ENCODE measurements around the gene CDR2. TPM values are rescaled to one million over a fixed set of nuclear protein-coding genes. Genes with fewer than 3 reads are reported as not detected.
"Not testable (repeated sequence)": the region's sequence is repeated elsewhere in the genome, so short reads cannot be mapped to it uniquely, and the experiment has no call there.

Gene CDR2
- total RNA-seq, 2 donors from 2014 or later, result 22.2 to 27.6 TPM

DNA sequence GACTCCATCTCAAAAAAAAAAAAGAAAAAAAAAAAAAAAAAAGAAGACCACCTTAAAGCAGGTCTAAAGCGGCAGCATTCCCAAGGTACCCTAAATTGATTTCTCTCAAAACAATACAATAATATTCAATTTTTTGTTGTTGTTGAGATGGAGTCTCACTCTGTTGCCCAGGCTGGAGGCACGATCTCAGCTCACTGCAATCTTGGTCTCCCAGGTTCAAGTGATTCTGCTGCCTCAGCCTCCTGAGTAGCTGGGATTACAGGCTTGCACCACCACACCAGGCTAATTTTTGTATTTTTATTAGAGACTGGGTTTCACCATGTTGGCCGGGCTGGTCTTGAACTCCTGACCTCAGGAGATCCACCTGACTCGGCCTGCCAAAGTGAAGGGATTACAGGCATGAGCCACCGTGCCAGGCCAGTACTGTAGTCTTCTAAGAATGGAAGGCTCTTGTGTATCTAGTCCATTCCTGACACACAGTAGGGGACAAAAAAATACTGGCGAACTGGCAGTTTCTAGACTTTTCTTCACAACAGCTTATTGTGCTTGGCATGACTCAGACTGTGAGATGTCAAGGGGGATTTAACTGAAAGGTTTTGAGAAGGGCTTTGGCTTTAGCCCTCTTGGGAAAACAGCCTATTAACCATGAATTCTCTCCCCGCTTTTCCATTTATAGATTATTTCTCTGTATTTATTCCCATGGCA, 17.3 kb downstream of the CDR2 start:
- intact Hi-C loops (cut with DNase I, micrococcal nuclease), result no loop called here
- DNase-seq, result no peak
- no peak for ATAC-seq

DNA sequence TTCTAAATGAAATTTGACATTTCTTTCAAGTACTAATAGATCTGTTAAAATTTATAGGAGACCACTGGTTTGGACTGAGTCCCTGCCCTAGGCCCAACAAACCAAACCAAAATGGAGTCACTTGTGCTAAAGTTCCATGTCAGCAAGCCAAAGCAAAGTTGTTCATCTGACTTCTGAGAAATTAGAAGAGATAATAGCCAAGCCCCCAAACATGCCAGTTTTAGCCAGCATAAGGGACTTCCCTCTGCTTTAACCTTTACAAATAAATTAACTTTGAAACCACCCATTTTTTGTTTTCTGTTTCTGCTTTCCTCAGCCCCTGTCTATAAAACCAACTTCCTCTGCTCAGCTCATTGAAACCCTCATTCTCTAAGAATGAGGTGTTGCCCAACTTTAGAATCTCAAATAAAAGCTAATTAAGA, 18.9 kb downstream of the CDR2 start:
- DNase-seq (no peak), ATAC-seq (no peak)
- intact Hi-C loops (cut with DNase I, micrococcal nuclease), result no loop called here

DNA sequence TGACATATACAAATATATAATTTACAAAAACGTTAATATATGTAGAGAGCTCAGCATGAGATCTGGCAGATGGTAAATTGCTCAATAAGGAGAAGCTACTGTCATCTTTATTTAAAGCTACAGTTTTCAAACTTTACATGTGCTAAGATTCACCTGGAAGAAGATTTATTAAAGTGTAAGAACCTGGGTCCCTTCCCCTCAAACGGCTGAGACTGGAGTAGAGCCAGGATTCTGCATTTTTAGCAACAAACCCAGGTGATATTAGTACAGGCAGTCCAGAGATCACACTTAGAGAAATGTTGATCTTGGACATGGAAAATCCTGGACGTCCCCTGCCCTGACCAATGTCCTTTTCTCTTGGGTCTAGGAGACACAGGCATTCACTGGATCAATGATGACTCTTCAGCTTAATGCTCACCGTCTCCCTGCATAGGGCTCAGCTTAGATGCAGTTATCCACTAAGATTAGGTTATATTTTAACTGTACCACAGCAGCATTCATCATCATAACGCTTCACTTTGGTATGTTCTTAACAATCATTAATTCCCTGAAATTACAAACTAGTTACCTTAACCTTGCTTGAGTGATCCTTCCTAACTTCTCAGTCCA, 20.4 kb downstream of the CDR2 start:
- no peak for DNase-seq
- intact Hi-C loops (cut with DNase I, micrococcal nuclease), result no loop called here
- ATAC-seq, result peak; percentile 9

DNA sequence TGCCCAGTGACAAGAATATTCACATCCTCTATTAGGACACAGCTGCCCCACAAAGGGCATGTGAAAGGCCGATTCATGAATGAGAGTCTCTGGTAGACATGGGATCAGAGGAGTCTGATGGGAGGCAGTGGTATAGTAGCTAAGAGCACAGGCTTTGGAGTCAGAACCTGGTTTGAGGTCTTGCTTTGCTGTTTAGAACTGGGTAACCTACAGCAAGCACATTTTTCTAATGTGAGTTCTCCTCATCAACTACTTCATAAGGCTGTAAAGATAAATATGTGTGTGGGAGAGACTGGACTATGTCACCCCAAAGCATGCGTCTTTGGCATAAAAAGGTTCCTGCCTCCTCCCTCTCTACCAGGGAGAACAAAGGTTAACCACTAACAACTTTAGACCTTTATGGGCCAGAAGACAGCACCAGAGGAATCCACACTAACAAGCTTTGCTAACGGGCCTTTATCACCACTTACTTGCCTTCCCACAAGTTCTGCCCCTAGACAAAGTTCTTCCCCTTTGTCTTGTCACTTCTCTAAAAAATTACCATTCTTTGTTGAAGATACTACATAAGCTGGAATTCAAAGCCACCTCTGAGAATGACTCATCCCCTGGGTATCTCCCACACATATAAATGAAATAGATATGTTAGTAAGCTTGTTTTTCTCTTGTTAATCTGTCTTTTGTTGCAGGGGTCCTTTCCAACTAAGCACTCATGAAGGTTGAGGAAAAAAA, 21.1 kb downstream of the CDR2 start:
- intact Hi-C loops (cut with DNase I, micrococcal nuclease), result no loop called here
- no peak for DNase-seq
- ATAC-seq, result peak; percentile 98

DNA sequence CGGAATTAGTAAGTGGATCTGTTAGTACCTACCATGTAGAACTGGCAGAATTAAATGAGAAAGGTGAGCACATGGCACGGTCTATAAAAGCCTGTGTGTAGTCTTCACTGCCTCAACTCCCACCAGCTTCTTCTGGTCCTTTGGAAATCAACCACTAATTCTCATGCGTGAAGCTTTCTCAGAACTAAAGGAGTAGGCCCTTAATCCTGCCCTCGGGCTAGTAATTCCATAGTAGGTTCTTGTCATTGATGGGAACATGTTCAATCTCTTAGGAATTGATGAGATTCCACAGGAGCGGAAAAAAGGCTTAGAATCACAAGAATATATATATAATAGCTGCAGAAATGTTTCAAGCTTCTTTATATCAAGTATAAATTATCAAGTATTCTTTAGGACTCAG, 21.7 kb downstream of the CDR2 start:
- intact Hi-C loops (cut with DNase I, micrococcal nuclease), result no loop called here
- no peak for DNase-seq
- ATAC-seq, result no peak

DNA sequence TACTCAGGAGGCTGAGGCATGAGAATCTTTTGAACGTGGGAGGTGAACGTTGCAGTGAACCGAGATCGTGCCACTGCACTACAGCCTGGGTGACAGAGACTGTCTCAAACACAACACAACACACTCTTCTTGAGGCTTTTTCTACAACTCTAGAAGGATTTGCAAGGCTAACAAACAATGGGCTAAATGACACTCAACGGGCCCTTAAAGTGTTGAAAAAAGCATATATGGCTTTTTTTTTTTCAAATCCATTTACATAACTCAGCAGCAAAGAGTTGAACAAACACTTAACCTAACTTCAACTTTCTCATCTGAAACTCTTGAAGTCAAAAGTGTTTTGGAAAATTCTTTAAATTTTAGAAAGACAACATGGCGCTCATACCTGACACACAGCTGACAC, 22.3 kb downstream of the CDR2 start:
- ATAC-seq, result no peak
- intact Hi-C loops (cut with DNase I, micrococcal nuclease), result no loop called here
- no peak for DNase-seq

DNA sequence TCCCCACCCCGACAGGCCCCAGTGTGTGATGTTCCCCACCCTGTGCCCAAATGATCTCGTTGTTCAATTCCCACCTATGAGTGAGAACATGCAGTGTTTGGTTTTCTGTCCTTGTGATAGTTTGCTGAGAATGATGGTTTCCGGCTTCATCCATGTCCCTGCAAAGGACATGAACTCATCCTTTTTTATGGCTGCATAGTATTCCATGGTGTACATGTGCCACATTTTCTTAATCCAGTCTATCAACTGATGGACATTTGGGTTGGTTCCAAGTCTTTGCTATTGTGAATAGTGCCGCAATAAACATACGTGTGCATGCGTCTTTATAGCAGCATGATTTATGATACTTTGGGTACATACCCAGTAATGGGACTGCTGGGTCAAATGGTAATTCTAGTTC, 23.4 kb downstream of the CDR2 start:
- ATAC-seq; intact Hi-C loops (cut with DNase I, micrococcal nuclease); DNase-seq: not testable (repeated sequence)

DNA sequence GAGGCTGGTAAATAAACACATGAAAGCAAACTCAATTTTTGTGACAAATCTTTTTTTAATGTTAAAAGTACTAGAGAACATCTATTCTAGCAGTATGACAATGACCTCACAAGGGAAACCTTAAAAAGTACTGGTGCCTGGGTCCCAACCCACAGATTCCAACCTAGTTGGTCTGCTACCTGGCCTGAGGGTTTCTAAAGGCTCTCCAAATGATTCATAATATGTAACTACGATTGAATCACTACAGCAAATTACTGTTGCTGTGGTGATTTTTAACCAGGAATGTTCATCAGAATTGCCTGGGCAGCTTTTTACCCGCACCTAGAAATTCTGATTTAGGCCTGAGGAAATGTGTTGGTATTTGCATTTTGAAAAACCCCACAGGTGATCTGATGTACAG, 26.1 kb downstream of the CDR2 start:
- intact Hi-C loops (cut with DNase I, micrococcal nuclease), result no loop called here
- ATAC-seq (no peak), DNase-seq (no peak)

DNA sequence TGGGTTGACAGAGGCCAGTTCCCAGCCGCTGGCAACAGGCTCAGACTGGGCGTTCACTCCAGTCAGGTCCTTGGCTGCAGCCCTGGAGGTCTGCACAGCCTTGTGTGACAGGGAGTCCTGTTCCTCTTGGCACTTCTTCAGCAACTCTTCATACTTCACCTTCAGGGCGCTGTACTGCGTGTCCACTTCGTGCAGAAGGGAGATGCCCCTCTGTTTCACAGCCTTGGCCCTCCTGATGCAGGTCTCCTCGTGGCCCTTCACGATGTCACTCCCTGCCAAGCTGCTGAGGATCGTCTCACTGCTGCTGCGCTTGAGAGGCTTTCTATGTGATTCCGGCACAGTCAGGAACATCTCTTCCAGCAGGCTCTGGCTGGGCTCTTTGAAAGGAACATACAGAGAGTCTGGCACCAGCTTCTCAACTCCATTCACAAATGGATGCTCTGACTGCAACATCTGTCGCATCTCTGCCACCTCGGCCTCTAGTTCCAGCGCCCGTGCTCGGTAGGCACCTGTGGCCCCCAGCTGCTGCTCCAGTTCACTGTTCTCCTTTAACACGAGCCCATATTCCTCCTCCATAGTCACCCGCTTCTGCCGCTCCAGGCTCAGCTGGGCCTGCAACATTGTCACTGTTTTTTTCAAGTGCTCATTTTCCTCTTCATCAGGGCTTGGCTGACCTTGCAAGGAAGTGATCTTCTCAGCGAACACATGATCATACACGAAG, 27.2 kb downstream of the CDR2 start:
- intact Hi-C loops (cut with DNase I, micrococcal nuclease), result no loop called here
- ATAC-seq (peak; percentile 25), DNase-seq (peak in 1 of 2 donors; percentile 45)

DNA sequence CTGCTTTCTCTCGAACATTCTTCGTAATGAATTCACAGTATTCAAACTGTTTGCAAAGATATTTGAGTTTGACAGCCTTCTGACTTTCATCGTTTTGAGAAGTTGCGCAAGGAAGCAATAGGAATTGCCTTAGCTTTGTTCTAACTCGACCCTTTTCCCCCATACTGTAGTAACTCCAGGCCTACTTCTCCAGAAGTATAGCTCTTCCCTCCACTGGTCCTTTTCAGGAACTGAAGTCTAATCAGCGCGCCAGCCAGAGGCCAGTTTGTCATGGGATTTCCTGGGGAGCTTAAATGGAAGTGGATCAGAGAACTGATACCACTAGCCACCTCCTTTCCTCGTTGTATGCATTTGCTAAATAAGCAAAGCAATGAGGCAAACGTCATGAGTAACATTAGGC, 27.9 kb downstream of the CDR2 start:
- ATAC-seq, result peak; percentile 18
- intact Hi-C loops (cut with DNase I, micrococcal nuclease), result no loop called here
- DNase-seq, result no peak

DNA sequence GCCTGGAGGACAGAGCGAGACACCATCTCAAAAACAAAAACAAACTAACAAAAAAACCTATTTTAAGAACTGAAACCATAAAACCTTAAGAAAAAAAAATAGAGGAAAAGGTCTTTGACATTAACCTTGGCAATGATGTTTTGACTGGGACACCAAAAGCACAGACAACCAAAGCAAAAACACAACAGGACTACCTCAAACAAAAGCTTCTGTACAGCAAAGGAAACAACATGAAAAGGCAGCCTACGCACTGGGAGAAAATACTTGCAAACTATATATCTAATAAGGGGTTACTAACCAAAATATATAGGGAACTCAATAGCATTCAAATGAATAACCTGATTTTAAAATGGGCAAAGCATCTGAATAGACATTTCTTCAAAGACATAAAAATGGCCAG, 32.3 kb downstream of the CDR2 start:
- intact Hi-C loops (cut with DNase I, micrococcal nuclease), result no loop called here
- ATAC-seq, result no peak

DNA sequence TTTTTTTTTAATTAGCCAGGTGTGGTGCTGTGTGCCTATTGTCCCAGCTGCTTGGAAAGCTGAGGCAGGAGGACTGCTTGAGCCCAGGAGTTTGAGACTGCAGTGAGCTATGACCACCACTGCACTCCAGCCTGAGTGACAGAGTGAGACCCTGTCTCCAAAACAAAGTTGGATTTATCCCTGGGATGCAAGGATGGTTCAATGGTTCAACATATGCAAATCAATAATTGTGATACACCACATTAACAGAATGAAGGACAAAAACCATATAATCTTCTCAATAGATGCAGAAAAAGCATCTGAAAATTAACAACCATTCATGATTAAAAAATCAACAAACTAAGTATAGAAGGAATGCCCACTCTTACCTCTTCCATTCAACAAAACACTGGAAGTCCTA, 33.5 kb downstream of the CDR2 start:
- intact Hi-C loops (cut with DNase I, micrococcal nuclease), result no loop called here
- ATAC-seq (no peak), DNase-seq (no peak)

More for the DNA sequence above, 32.3 kb downstream of the CDR2 start:
- no peak for DNase-seq

DNA sequence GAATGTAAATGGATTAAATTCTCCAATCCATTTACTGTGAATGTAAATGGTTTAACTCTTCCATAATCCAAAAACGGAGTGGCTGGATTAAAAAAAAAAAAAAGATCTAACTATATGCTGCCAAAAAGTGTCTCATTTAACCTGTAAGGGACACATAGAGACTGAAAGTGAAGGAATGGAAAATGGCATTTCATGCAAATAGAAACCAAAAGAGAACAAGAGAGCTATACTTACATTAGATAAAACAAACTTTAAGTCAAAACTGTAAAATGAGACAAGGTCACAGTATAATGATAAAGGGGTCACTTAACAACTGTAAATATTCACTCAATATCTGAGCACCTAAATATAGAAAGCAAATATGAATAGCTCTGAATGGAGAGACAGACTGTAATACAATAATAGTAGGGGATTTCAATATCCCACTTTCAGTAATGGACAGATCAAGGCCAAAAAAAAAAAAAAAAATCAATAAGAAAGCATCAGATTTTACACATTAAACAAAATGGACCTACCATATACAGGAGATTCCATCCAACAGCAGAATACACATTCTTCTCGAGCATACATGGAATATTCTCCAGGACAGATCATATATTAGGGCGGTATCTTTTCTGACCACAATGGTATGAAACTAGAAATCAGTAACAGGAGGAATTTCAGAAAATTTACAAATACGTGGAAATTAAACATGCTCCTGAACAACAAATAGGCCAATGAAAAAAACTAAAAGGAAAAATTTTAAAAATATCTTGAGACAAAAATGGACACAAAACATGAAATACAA, 36.4 kb downstream of the CDR2 start:
- DNase-seq (no peak), ATAC-seq (no peak)
- intact Hi-C loops (cut with DNase I, micrococcal nuclease), result no loop called here

DNA sequence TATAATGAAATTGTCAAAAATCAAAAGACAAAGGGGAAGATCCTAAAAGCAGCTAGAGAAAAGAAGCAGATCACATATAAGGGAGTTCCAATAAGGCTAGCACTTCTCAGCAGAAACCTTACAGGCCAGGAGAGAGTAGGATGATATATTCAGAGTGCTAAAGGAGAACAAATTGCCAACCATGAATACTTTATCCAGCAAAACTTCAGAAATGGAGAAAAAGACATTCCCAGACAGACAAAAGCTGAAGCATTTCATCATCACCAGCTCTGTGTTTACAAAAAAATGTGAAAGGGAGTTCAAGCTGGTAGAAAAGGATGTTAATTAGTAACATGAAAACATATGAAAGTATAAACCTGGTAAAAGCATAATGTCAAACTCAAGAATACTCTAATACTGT, 37.4 kb downstream of the CDR2 start:
- intact Hi-C loops (cut with DNase I, micrococcal nuclease), result no loop called here
- DNase-seq (no peak), ATAC-seq (no peak)

DNA sequence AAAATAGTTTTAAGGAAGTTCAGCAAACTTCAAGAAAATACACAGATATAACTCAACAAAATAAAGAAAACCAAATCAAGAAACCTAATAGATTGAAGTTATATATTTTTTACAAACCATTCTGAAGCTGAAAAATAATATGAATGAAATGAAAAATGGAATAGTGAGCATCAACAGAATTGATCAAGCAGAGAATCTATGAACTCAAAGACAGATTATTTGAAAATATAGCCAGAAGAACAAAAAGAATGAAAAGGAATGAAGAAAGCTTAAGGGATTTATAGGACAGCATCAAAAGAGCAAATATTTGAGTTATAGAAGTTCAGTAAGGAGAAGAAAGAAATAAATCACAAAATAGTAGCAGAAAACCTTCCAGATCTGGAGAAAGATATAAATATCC, 37.8 kb downstream of the CDR2 start:
- no peak for DNase-seq
- intact Hi-C loops (cut with DNase I, micrococcal nuclease), result no loop called here

DNA sequence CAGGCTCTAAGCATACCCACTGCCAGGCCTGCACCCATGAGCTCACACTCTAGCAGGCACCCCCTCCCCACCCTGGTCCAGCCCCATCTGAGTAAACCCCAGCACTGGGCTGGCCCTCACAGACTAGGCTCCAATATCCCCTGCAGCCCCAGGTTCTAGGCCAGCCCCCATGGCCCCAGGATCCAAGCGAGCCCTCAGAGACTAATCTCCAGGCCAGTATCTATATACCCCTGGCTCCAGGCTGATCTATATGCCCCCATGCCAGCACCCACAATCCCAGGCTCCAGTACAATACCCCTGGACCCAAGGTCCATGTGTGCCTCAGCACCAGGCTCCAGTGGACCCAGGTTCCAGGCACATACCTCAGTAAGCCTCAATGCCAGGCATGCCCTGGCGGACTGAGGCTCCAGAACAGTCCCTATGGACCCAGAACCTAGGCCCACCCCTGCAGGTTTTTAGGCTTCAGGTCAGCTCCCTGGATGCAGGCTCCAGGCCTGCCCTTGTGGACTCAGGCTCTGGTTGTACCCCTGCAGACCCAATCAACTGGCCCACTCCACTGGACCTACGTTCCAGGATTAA, 38.7 kb downstream of the CDR2 start:
- peak; percentile 25 for ATAC-seq
- DNase-seq, result no peak
- intact Hi-C loops (cut with DNase I, micrococcal nuclease), result no loop called here

More for the DNA sequence above, 37.8 kb downstream of the CDR2 start:
- no peak for ATAC-seq

DNA sequence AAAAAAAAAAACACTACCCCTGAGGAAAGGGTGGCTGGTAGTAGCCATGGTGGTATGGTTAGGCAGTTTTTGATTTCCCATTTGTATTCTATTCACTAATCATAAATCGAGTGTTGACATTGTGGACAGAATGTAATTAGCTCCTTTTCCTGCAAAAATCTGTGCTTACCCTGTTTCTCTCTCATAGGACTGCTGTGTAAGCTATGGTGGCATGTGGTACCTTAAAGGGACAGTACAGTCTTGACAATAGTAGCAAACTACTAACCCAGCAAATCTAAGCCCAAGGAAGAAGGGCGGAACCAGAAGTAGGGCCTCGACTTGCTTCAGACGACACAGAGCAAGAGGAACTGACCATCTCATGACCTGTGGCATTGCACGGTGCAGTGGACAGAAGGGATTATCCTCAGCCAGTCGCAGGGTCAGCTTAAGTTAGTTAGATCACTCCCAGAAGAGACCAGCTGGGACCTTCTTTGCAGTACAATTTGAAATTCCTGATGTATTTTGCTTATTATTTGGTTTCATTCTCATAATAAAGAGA, 40.9 kb downstream of the CDR2 start:
- DNase-seq (no peak), ATAC-seq (peak; percentile 7)
- intact Hi-C loops (cut with DNase I, micrococcal nuclease), result no loop called here

DNA sequence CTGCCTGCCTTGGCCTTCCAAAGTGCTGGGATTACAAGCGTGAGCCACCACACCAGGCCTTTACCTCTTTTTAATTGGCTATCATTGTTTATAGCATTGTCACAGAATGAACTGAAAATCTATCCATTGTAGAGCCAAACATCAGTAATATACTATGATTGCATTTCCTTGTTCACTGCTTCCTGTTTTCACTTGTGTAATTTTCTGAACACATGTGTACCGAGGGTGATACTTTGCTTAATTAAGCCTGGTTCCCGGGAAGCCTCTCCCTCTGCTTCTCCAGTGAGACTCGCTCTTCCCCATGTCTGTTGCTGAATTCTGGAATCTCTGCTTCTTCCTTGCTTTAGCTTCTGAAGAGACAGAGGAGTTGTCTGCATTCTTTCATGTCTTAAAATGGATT, 44.1 kb downstream of the CDR2 start:
- DNase-seq (no peak), ATAC-seq (peak; percentile 65)

More for the DNA sequence above, 44.1 kb downstream of the CDR2 start:
- intact Hi-C loops (cut with DNase I, micrococcal nuclease), result no loop called here

Measured in left colon (tissue), 2 donors.